Astrocyte of the hippocampus (primary cell): ENCODE results near the gene FBXO33.

ENCODE experiments used
- DNase-seq: peaks from one replicate; pipeline ENCODE4 v3.0.0; 2011; ENCODE audit warnings: low read depth, low spot score

Gene FBXO33, protein sequence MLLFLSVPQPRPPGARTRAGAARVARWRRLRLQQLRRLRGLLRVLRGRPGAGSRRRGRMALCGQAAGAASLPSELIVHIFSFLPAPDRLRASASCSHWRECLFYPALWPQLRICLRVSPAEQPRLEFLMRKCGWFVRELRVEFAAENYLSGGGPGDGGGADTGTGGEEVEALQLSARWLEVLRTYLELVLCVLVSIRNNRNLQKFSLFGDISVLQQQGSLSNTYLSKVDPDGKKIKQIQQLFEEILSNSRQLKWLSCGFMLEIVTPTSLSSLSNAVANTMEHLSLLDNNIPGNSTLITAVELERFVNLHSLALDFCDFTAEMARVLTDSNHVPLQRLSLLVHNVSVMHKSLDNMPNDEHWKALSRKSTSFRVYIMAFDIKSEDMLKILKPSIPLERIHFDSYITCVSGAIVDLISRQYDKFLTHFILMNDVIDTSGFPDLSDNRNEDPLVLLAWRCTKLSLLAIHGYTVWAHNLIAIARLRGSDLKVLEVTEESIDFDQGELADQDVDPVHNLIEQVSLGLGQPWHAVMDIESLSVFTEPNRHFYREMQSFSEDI

DNA sequence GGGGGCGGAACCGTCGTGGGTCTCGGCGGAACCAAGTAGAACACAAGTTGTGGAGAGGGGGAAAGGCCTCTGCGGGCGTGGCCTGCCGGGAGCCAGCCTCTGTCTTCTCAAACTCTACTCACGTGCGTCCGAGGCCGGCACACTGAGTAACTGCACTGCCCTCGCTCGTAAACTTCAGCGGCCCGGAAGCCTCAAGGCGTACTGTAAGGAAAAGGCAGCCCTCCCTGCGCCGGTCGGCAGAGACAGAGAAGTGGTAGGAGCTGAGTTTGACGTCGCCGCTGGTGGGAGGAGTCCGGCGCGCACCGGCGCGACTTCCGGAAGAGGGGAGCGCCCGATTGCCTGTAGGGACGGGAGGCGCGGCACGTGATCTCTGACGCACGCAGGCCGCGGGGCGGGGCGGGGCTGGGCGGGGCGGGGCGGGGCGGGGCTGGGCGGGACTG lies at the start of gene FBXO33:
TSS of gene FBXO33 (minus strand) at position 255 of the 440 bp plus-strand sequence. CDS start 271 bp downstream, outside the sequence.
- DNase-seq: peak; percentile 99

DNA sequence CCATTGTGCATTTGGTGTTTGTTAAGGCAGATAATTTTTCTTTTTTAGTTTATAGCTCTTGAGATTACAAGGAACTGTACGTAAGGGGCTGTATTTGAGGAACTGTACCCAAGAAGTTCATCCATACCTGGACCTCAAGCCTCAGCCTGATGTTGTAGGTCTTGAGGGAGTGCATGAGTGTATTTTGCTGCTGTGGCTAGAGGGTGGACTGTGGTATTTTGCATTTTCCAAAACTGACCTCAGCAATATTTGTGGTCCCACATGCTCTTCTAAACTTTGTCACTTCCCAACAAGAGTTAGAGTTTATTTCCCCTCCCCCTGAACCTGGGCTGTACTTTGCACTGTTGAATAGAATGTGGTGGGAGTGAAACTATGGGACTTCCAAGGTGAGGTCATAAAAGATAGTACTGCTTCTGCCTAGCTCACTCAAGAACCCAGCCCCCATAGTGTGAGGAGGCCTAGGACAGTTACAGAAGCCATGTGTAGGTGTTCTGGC lies 42.2 kb upstream of the FBXO33 start:
- DNase-seq: peak; percentile 7

DNA sequence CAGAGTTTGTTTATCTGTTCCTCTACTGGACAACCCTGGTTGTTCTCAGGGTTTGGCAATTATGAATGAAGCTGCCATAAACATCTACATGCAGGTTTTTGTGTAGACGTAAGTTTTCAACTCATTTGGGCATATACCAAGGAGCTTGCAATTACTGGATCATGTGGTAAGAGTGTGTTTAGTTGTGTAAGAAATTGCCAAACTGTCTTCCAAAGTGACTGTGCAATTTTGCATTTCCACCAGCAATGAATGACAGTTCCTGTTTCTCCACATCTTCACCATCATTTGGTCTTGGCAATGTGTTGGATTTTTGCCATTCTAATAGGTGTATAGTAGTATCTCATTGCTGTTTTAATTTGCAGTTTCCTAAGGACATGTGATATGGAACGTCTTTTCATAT lies 39.8 kb upstream of the FBXO33 start:
- DNase-seq: no peak

DNA sequence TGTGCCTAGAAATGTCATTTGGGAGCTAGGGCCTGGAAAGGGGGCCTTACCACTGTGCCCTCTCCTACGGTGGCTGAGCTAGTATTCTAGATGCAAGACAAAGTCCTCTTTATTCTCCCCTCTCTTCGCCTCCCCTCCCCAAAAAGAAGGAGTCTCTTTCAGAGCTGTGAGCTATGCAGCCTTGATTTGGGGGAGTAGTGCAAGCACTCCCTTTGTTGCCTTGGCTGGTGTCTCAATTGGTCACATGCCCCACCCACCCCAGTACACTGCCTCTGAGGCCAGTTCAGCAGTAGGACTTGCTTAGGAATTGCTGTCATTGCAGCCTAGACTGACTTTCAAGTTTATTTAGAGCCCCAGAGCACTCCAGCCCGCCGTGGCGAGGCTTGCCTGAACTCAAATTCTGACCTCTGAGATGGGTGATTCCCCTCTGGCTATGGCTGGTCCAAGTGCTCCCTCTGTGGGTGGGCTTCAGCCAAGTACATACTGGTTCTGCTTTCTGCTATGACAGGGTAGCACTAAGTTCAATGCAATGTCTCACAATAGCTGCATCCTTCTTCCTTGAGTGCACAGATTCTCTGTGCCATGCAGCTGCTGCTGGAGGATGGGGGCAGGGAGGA lies 37.0 kb upstream of the FBXO33 start:
- DNase-seq: peak; percentile 9

DNA sequence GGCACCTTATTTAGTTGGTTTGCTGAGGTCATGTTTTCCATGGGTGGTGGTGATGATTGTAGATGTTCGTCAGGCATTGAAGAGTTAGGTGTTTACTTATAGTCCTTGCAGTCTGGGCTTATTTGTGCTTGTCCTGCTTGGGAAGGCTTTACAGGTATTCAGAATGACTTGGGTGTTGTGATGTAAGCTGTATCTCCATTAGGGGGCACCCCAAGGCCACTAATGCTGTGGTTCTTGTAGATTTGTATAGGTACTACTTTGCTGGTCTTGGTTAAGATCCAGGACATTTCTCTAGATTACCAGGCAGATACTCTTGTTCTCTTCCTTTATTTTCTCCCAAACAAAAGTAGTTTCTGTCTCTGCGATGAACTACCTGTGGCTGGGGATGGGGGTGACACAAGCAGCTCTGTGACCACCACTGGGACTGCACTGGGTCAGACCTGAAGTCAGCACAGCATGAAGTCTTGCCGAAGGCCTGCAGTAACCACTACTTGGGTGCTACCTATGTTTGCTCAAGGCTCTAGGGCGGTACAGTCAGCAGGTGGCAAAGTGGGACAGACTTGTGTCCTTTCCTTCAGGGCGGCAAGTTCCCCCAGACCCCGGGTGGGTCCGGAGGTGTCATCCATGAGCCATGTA lies 35.8 kb upstream of the FBXO33 start:
- peak; percentile 36 for DNase-seq

DNA sequence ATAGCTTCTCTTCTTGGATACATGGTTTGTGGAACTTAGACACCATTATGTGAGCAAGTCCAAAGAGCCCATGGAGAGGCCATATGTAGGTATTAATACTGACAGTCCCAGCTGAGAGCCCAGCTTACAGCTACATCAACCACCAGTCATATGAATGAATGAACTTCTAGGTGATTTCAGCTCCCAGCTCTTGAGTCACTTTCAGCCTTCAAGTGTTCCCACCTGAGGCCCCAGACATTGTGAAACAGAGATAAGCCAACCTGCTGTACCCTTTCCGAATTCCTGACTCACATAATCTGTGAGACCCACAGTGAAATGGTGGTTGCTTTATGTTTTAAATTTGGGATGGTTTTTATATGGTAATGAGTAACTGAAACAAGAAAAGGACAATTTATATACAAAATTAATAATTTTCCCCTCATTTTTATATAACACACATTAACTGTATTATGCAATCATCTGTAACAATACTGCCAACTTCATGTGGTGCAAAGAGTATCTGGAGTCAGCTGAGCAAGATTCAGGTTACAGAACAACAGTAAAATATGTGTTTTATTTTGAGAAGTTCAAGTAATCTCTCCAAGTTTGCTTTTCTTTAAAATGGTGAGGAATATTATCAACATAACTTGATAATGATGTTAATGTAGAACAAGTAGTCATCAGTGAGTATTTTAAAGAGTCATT lies 27.7 kb upstream of the FBXO33 start:
- no peak for DNase-seq

DNA sequence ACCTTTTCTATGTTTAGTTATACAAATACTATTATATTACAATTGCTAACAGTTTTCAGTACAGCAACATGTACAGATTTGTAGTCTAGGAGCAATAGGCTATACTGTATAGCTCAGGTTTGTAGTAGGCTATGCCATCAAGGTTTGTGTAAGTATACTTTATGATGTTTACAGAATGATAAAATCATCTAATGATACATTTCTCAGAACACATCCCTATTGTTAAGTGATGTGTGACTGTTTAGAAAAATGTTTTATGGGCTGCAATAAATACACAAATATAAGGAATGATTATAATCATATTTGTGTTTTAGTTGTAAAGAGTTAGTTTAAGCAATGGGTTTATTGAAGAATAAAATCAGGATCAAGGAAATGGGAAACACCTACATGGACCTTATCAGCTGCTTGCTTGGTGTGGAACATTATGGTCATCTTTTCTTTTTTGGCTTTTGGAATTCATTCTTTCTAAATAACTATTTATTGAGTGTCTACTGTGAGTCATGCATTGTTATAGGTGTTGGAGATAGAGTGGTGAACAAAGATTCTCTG lies 24.5 kb upstream of the FBXO33 start:
- DNase-seq: no peak

DNA sequence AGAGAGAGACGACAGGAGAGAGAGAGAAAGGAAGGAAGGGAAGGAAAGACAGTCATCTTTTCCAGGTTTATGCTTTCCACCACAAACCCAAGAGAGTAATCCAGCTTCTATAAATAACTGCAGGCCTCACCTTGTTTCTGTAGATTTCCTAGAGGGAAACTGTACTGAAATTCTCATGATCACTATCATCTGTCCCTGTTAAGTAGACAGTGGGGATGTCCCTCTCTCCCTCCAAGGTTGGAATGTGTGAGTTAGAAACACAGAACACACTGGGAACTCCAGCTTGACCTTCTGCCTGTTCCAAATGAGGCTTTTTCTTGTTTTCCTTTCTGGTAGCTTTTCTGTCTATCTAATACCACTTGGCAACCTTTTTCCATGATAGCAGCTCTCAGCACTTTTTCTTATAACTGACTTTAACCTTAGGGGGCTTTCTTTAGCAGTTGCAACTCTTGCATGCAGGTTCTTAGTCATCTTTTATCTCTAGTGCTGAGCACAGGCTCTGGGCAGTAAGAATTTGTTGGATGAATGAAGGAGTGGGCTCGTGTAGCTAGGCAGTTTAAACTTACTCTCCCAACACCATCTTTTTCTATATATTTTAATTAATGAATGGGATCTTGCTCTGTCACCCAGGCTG lies 22.8 kb upstream of the FBXO33 start:
- no peak for DNase-seq

DNA sequence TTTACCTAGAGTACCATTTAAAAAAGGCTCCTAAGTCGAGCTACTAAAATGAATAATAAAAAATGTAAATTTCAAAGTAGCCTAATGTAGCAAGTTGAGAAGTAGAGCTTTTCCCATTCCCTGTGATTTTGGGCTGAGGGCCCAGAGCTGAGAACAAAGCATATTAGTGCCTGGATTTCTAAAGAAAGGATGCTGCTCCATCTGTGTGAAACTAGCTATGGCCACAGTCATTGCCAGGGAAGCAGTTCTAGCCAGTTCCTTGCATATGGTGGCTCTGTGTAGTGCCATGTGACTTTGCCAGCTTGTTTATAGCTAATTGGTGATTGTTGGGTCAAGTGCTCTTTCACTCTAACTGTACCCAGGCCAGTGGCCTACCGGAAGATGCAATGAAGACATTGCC lies 20.4 kb upstream of the FBXO33 start:
- DNase-seq: no peak

DNA sequence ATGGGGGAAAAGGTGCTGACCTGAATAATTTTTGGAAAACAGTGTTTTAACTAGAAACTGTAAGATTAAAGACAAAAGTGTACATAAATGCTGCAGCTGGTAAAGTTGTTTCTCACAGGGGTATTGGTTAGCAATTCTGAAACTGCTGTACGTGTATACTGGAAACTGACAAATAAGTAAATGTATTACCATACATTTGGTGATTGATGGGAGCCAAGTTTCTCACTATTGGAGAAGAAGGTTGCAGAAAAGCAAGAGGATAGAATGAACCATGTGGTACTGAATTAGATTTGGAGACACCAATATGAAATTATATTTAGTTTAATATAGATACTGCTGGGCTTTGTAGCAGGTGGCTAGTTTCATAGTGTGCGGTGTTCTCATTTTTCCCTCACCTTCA lies 19.6 kb upstream of the FBXO33 start:
- no peak for DNase-seq

DNA sequence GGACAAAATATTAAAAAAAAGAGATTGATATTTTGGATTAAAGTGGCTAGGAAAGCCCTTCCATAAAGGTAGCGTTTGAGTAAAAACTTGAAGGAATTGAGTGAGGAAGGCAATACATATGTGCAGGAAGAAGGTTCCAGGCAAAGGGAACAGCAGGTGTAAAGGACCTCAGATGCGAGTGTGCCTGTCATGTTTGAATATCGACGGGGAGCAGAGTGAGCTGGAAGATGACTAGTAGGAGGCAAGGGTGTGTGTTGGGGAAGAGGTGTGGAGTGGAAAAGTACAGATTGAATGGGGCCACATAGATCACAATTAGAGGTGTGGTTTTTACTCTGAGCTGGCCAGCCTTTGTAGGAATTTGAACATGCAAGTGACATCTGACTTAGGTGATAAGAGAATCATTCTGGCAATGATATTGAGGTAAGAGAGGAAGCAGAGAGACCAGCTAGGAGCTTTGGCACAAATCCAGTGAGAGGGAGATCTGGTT lies 15.0 kb upstream of the FBXO33 start:
- no peak for DNase-seq

DNA sequence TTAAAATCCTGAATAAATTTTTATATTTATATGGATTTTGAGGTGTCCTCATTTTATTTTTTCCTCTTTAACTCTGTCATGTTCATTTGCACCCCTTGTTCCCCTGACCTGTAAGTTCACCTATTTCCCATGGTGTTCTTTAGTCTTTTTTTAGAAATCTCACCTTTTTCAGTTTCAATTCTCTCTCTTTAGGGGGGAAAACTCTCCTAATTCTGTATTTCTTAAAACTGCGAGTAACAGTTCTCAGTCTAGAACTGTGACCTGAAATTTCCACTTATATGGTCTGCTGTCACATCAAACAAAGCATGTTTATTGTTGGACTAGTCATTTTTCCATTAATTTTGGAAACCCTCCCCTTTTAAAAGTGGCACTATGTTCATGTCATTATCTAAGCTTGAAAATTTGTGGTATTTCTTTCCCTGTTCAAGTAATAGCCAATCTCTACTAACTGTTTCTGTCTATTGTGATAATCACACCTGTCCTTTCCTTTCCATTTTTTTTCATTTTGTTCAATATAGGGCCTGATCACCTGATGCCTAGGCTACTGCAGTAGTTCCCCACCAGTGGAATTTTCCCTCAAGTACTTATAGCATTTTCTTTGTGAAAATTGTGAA lies 14.0 kb upstream of the FBXO33 start:
- DNase-seq: no peak

DNA sequence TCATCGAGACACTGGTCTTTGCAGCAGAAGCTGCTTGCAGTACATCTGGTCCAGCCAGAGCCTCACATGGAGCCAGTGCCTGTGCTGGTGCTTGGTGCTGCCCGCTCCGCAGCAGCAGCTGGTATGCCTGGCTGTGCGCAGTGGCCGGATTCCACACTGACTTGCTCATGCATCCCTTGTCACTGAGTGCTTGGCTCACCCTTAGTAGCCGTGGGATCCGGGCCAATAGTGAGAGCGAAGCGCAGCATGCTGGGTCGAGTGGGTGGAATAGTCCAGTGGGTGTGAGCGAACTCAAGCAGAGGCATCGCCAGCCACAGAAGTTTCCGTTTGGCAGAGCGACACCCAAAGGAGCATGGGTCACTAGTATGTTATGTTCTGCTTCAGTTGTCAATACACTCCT lies 10.1 kb upstream of the FBXO33 start:
- no peak for DNase-seq

DNA sequence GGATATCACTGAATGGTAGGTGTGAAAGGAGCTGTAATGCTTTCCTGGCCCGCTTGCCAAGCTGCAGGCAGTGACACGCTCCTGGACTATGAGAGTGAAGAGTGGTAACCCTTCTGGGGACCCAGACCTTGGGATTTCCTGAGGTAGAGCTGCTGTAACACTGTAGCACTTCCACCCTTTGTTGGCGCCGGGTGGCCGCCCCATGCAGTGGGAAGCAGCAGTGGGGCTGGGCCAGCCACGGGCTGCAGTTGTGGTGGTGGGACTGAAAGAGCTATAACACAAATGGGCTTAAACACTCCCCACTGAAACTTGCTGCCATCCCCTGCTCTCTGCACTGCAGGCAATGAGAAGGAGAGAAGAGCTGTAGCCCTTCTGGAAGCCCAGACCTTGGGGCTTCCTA lies 9.6 kb upstream of the FBXO33 start:
- no peak for DNase-seq

DNA sequence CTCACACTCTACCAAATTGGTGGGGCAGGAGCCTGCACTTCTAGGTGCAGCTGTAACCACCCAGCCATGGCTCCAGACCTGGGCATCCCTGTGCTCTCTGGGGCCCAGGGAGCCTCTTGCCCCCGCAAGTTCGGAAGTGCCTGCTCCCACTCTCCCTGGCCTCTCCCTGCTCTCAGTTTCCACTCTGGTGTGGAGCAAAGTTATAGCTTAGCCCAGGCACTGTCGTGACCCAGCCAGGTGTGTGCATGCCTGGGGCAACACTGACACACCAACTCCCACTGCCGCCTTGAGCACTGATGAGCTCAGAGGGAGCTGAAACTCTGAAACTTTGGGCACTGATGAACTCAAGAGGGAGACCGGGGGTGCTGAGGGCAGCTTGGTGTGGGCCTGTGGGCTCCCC lies 8.7 kb upstream of the FBXO33 start:
- DNase-seq: no peak

DNA sequence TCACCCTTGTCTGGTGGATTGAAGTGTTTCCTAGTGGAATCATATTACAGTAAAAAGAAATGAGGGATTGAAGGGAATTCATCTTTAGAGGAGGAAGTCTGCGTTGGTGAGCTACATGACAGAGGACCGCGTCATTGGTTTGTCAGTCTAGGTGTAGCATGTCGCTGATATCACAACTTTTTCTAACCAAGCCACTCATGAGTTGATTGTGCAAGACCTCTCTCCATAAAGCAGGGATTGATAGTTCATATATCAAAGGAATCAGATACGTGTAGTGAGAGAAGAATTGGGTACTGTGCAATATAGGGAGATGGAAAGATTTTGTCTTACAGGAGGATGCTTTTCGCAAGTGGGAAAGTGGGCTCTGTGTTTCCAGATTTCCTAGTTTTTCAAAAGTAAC lies 3.0 kb upstream of the FBXO33 start:
- DNase-seq: no peak

DNA sequence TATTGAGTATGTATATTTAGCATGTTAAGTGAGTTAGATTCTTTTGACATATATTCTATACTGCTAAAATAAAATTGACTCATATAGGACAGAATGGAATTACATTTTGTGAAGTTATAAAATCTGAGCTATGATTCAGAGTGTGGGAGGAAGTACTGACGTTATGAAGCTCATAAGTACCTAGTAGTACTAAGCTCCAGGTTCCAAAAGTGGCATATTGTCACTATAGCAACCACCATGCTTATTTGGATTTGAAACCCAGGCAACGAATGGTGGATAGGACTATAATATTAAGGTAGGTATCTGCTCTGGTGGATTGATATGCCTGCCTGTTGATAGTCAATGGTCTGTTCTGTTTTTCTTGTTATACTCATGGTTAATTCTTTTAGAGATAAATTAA lies 2.2 kb upstream of the FBXO33 start:
- no peak for DNase-seq

DNA sequence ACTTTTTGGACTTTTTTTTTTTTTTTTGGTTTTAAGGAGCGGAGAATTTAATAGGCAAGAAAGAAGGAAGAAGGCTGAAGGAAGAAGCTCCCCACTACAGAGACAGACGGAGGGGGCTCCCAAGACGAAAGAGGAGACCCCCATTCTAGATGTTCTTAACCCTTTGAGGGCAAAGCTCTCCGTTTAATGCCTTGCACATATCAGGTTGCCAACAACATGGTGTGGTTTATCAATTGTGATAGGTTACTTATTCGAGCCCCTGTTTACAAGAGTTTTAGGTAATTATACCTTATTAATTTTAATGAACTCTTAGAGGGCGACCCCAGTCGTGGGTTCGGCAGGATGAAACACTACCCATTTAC lies 1.2 kb upstream of the FBXO33 start:
- no peak for DNase-seq

DNA sequence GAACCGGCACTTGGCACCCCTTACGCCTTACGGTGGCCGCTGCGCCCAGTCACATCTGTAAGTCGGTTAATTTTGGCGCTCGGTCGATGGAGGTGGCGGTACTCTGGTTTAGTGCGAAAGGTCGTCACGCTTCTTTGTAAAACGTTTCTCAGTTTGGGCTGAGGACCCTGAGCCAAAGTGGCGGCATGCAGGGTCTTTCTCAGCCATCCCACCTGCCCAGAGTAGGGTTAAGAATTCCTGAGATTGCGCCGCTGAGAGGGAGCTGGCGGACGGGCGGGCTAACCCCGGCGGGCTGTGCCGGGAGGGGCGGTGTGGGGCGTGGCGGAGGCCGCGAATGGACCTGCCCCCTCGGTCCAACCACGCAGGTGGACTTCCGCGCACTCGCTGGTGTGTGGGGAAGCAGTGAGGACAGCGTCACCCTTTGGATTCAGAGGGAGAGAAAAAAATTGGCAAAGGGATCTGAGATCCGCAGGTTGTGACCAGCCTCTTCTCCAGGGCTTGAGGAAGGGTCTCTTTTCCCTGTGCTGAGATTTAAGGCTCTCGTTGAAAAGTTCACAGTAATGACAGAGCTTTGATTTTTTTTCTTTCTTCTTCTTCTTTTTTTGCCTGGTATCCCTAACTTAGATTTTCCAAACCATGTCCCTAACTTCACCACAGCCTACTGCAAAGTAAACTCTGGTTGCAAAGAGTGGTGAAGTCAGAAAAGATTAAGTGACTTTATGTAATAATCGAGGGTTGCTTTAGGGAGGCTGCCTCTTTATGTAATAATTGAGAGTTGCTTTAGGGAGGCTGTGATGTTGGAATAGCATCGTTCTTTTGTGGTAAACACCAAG lies 602 bp upstream of the FBXO33 start:
- peak; percentile 92 for DNase-seq
